B cell (primary cell): ENCODE measurements around the gene CAMTA1. TPM values are rescaled to one million over a fixed set of nuclear protein-coding genes. Genes with fewer than 3 reads are reported as not detected.

Source experiments
- ATAC-seq: fragments of 200-7000 bp; cut with Tn5 transposase; one replicate; pipeline ENCODE4 v1.10.0; 2021; ENCODE audit warnings: low read depth, mild to moderate bottlenecking, moderate number of reproducible peaks, moderate library complexity
- CTCF ChIA-PET: fragments of 350-600 bp; sonication (Branson Sonifier 250); formaldehyde crosslinking; loops from one replicate; lab custom pipeline; 2021; ENCODE audit warnings: antibody characterized with exemption, inconsistent platforms; lab: Charles Lee
- POLR2A ChIA-PET: fragments of 350-600 bp; sonication (Branson Sonifier 250); formaldehyde crosslinking; loops from one replicate; lab custom pipeline; 2021; ENCODE audit warnings: antibody characterized with exemption; lab: Charles Lee
- DNase-seq: peaks from one replicate; pipeline ENCODE4 v3.0.0; 2013
- H2AFZ ChIP-seq: 2 replicates; pipeline ENCODE4 v1.6.1; 2012; ENCODE audit warnings: mild to moderate bottlenecking, low read depth, low read length; ENCODE audit not compliant: insufficient read depth, poor library complexity, severe bottlenecking
- H3K27ac ChIP-seq, 2 donors: 1 replicate in 1 of 2; 2 replicates in 1 of 2; pipeline ENCODE4 v1.5.1; 2012 to 2013; ENCODE audit warnings: low read length in 2 of 2, mild to moderate bottlenecking in 2 of 2, moderate library complexity in 1 of 2
- H3K27me3 ChIP-seq, 4 experiments: fragments of 200-600 bp in 1 of 4; sonication (generic) in 1 of 4; replicated peaks in 1 of 4; 1 replicate in 2 of 4; 2 replicates in 2 of 4; pipeline versions ENCODE4 v1.6.1 to v1.7.0; 2013 to 2016; ENCODE audit warnings: low read length in 3 of 4, mild to moderate bottlenecking in 2 of 4, mixed read lengths in 1 of 4, moderate library complexity in 1 of 4; ENCODE audit not compliant: insufficient read depth in 4 of 4, control insufficient read depth in 3 of 4; ENCODE audit errors: control extremely low read depth in 1 of 4
- H3K36me3 ChIP-seq, 2 experiments: replicated peaks in 1 of 2; 1 replicate in 1 of 2; 2 replicates in 1 of 2; pipeline versions ENCODE4 v1.6.1 to v1.7.1; 2013; ENCODE audit warnings: low read length in 1 of 2; ENCODE audit not compliant: insufficient read depth in 2 of 2, control insufficient read depth in 1 of 2; ENCODE audit errors: control extremely low read depth in 1 of 2, extremely low read depth in 1 of 2
- H3K4me1 ChIP-seq, 2 donors: fragments of 200-600 bp in 1 of 2; sonication (generic) in 1 of 2; 1 replicate in 1 of 2; 2 replicates in 1 of 2; pipeline versions ENCODE4 v1.5.1 to v1.6.1; 2013 to 2017; ENCODE audit warnings: low read length in 2 of 2; ENCODE audit not compliant: control insufficient read depth in 2 of 2, insufficient read depth in 2 of 2
- H3K4me2 ChIP-seq: replicated peaks from 2 replicates; pipeline ENCODE3; 2012; ENCODE audit warnings: mild to moderate bottlenecking, low read depth, low read length; ENCODE audit not compliant: poor library complexity, severe bottlenecking
- H3K4me3 ChIP-seq, 5 experiments: fragments of 200-600 bp in 1 of 5; sonication (generic) in 1 of 5; 1 replicate in 3 of 5; 2 replicates in 2 of 5; pipeline versions ENCODE4 v1.5.1 to v1.7.0; 2011 to 2016; ENCODE audit warnings: low read length in 4 of 5, mild to moderate bottlenecking in 4 of 5, low read depth in 2 of 5, control low read depth in 1 of 5, moderate library complexity in 1 of 5; ENCODE audit not compliant: insufficient read depth in 1 of 5; ENCODE audit errors: control extremely low read depth in 1 of 5, extremely low read depth in 1 of 5
- H3K79me2 ChIP-seq: fragments of 200-600 bp; sonication (generic); one replicate; pipeline ENCODE4 v1.6.0; 2016; ENCODE audit warnings: low read length; ENCODE audit not compliant: control insufficient read depth, insufficient read depth
- H3K9ac ChIP-seq: fragments of 200-600 bp; sonication (generic); 2 replicates; pipeline ENCODE4 v1.6.1; 2017; ENCODE audit warnings: mild to moderate bottlenecking, low read length, moderate library complexity
- H3K9me3 ChIP-seq, 3 donors: one replicate each; pipeline versions ENCODE4 v1.6.1 to v1.7.1; 2013; ENCODE audit warnings: low read length in 2 of 3; ENCODE audit not compliant: control insufficient read depth in 2 of 3, insufficient read depth in 1 of 3; ENCODE audit errors: control extremely low read depth in 1 of 3
- H4K20me1 ChIP-seq: 2 replicates; pipeline ENCODE4 v1.6.0; 2012; ENCODE audit warnings: mild to moderate bottlenecking, low read length; ENCODE audit not compliant: insufficient read depth, control insufficient read depth, poor library complexity, severe bottlenecking
- H3K27ac Mint-ChIP-seq: one replicate; pipeline ENCODE4 v1.8.0; 2021; ENCODE audit warnings: mixed read lengths
- H3K27me3 Mint-ChIP-seq: one replicate; pipeline ENCODE4 v1.8.0; 2021; ENCODE audit warnings: mixed read lengths
- H3K4me1 Mint-ChIP-seq: one replicate; pipeline ENCODE4 v1.8.0; 2021; ENCODE audit warnings: mixed read lengths
- H3K4me3 Mint-ChIP-seq: one replicate; pipeline ENCODE4 v1.8.0; 2021; ENCODE audit warnings: mixed read lengths
- H3K9me3 Mint-ChIP-seq: one replicate; pipeline ENCODE4 v1.8.0; 2022; ENCODE audit warnings: mixed read lengths; ENCODE audit not compliant: insufficient read depth
- EZH2 ChIP-seq: IDR thresholded peaks from 2 replicates; pipeline ENCODE4 v1.6.1; 2012; ENCODE audit warnings: borderline replicate concordance, low read depth, mild to moderate bottlenecking, moderate library complexity, low read length; ENCODE audit not compliant: insufficient read depth, poor library complexity, severe bottlenecking
- WGBS: methylation state at CpG from one replicate; pipeline ENCODE4 v1.1.5; 2013; ENCODE audit warnings: missing lambda C conversion rate; ENCODE audit not compliant: insufficient coverage; 5-methylcytosine and 5-hydroxymethylcytosine counted together
- intact Hi-C: fragments of 100-400 bp; cut with micrococcal nuclease; formaldehyde crosslinking; loops from one replicate; pipeline ENCODE4 v1.10.0; 2022
- polyA plus RNA-seq: library from polyadenylated mRNA; depleted of rRNA; stranded (reverse); fragments of >200 nt; gene quantifications from 2 replicates; pipeline ENCODE4 v1.2.3, GENCODE V29; 2012
- total RNA-seq, 2 donors: library from RNA; stranded (reverse); fragments of 120-200 nt in 1 of 2; gene quantifications; 1 replicate in 1 of 2; 2 replicates in 1 of 2; pipeline versions ENCODE4 v1.2.3 to v1.2.4, GENCODE V29; 2013 to 2022
- TF ChIP-seq, protein P1 (sequence below): fragments of 200-600 bp; IDR thresholded peaks from one replicate; pipeline ENCODE4 v1.8.0; 2022; ENCODE audit warnings: antibody characterized with exemption, mild to moderate bottlenecking

Gene CAMTA1
- total and polyA plus RNA-seq, 2 donors (not counting 1 experiment from before 2014, with no cell fraction given) = 42.2 to 45.7 TPM

DNA sequence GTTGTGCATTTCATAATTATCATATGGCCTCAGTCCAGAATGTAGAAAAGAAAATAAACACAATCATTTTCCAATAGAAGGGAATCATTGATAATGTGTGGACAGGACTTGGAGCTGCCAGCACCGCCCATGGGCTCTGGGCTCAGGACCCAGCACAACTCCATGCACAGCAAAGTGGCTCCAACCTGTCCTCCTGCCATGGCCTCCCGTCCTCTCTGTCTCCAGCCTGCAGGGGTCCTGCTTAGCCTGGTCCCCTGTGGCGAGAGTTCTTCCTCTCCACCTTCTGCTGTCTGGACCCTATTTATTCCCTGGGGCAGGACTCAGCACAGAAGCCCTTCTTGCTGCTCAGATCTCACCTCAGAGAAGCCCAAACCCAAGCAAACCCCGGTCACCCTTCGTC, 154.1 kb downstream of the CAMTA1 start:
- no peak overlapping the region for H3K27ac Mint-ChIP-seq
- no peak overlapping the region for H3K4me2 ChIP-seq
- H3K9me3 ChIP-seq = no peaks in the 10 kb centered on the region
- H3K79me2 ChIP-seq = no peaks in the 10 kb centered on the region
- TF ChIP-seq EZH2 = no peak
- TF ChIP-seq, protein P1, sequence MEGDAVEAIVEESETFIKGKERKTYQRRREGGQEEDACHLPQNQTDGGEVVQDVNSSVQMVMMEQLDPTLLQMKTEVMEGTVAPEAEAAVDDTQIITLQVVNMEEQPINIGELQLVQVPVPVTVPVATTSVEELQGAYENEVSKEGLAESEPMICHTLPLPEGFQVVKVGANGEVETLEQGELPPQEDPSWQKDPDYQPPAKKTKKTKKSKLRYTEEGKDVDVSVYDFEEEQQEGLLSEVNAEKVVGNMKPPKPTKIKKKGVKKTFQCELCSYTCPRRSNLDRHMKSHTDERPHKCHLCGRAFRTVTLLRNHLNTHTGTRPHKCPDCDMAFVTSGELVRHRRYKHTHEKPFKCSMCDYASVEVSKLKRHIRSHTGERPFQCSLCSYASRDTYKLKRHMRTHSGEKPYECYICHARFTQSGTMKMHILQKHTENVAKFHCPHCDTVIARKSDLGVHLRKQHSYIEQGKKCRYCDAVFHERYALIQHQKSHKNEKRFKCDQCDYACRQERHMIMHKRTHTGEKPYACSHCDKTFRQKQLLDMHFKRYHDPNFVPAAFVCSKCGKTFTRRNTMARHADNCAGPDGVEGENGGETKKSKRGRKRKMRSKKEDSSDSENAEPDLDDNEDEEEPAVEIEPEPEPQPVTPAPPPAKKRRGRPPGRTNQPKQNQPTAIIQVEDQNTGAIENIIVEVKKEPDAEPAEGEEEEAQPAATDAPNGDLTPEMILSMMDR = no peak
- peaks cover 5% of the 10 kb centered on the region for H3K27me3 Mint-ChIP-seq
- no peak for ATAC-seq
- H4K20me1 ChIP-seq = no peaks in the 10 kb centered on the region
- no peak overlapping the region for H3K27ac ChIP-seq
- H2AFZ ChIP-seq = no peak overlapping the region
- no peak overlapping the region for H3K9ac ChIP-seq
- intact Hi-C loops = no loop called here
- H3K27me3 ChIP-seq = peaks cover 0 to 23% (median 12%) of the 10 kb centered on the region in 4 experiments
- no peak for DNase-seq
- no peak overlapping the region for H3K4me3 Mint-ChIP-seq
- H3K4me3 ChIP-seq = no peak overlapping the region
- ChIA-PET CTCF (no interaction called here), POLR2A (no interaction called here)
- no peaks in the 10 kb centered on the region for H3K36me3 ChIP-seq
- no peaks in the 10 kb centered on the region for H3K4me1 Mint-ChIP-seq
- no peaks in the 10 kb centered on the region for H3K9me3 Mint-ChIP-seq
- 78% methylated on average over 5 of the region's 5 CpGs for WGBS
- H3K4me1 ChIP-seq = no peaks in the 10 kb centered on the region

- ChIA-PET POLR2A (no interaction called here), CTCF (no interaction called here)
- Histone ChIP-seq H3K4me1 (no peaks in the 10 kb centered on the region), H3K79me2 (no peaks in the 10 kb centered on the region), H3K4me2 (no peak overlapping the region), H3K4me3 (no peak overlapping the region), H3K27ac (no peak overlapping the region), H3K36me3 (no peaks in the 10 kb centered on the region), H3K27me3 (peaks cover 0 to 8% (median 0%) of the 10 kb centered on the region in 4 experiments), H4K20me1 (no peaks in the 10 kb centered on the region), H3K9ac (no peak overlapping the region), H2AFZ (no peak overlapping the region), H3K9me3 (no peaks in the 10 kb centered on the region)
- intact Hi-C loops = no loop called here
- H3K4me3 Mint-ChIP-seq = no peak overlapping the region
- H3K9me3 Mint-ChIP-seq = no peaks in the 10 kb centered on the region
- TF ChIP-seq EZH2 = no peak
- TF ChIP-seq, protein P1 = no peak
- WGBS = 98% methylated on average over 5 of the region's 5 CpGs
- no peaks in the 10 kb centered on the region for H3K27me3 Mint-ChIP-seq
- DNase-seq (no peak), ATAC-seq (no peak)
- no peak overlapping the region for H3K27ac Mint-ChIP-seq
- no peaks in the 10 kb centered on the region for H3K4me1 Mint-ChIP-seq
Measured at GRCh38 chr1:6941786-6942185, 156.5 kb downstream of the CAMTA1 start.
